Measurements from ENCODE around the gene ZCCHC2.

The ZCCHC2 gene

GRCh38 chr18:62571648-62572047 is 48.8 kb downstream of the ZCCHC2 start:
- TF ChIP-seq TARDBP (IDR thresholded peaks at IDR 0.05): no peak
- TF ChIP-seq PKNOX1 (IDR thresholded peaks at IDR 0.05): no peak
- no peak for TF ChIP-seq FOXA1 (IDR thresholded peaks at IDR 0.05)
- no peak for TF ChIP-seq ELF4 (IDR thresholded peaks at IDR 0.05)
- no peak for TF ChIP-seq SP1 (IDR thresholded peaks at IDR 0.05)
- TF ChIP-seq FOXM1 (IDR thresholded peaks at IDR 0.05; ENCODE audit: borderline replicate concordance): no peak
- TF ChIP-seq ZNF384 (IDR thresholded peaks at IDR 0.05): no peak
- TF ChIP-seq FOXK2 (IDR thresholded peaks at IDR 0.05): no peak
- TF ChIP-seq SUZ12 (IDR thresholded peaks at IDR 0.05): no peak
- no peak for TF ChIP-seq LEF1 (IDR thresholded peaks at IDR 0.05; ENCODE audit: borderline replicate concordance)
- no peak for TF ChIP-seq BHLHE40 (IDR thresholded peaks at IDR 0.05; ENCODE audit: borderline replicate concordance)
- no peak for TF ChIP-seq CTBP1 (IDR thresholded peaks at IDR 0.05; ENCODE audit: borderline replicate concordance)
- no peak for TF ChIP-seq L3MBTL2 (conservative IDR thresholded peaks at IDR 0.05)
- TF ChIP-seq HDGF (IDR thresholded peaks at IDR 0.05; ENCODE audit: borderline replicate concordance): no peak
- no peak for TF ChIP-seq ARNT (IDR thresholded peaks at IDR 0.05)
- no peak for TF ChIP-seq NFRKB (IDR thresholded peaks at IDR 0.05)
- ChIA-PET CTCF (no interaction called here), POLR2A (no interaction called here)
- no peak for DNase-seq (ENCODE audit: extremely low spot score)

- ChIA-PET CTCF (no interaction called here), POLR2A (no interaction called here)
- no peak for TF ChIP-seq SUZ12 (IDR thresholded peaks at IDR 0.05)
- no peak for TF ChIP-seq ZNF384 (IDR thresholded peaks at IDR 0.05)
- no peak for TF ChIP-seq FOXK2 (IDR thresholded peaks at IDR 0.05)
- no peak for TF ChIP-seq BHLHE40 (IDR thresholded peaks at IDR 0.05; ENCODE audit: borderline replicate concordance)
- TF ChIP-seq TARDBP (IDR thresholded peaks at IDR 0.05): no peak
- TF ChIP-seq FOXM1 (IDR thresholded peaks at IDR 0.05; ENCODE audit: borderline replicate concordance): no peak
- no peak for TF ChIP-seq CTBP1 (IDR thresholded peaks at IDR 0.05; ENCODE audit: borderline replicate concordance)
- TF ChIP-seq ELF4 (IDR thresholded peaks at IDR 0.05): no peak
- no peak for TF ChIP-seq SP1 (IDR thresholded peaks at IDR 0.05)
- TF ChIP-seq LEF1 (IDR thresholded peaks at IDR 0.05; ENCODE audit: borderline replicate concordance): no peak
- no peak for TF ChIP-seq FOXA1 (IDR thresholded peaks at IDR 0.05)
- TF ChIP-seq NFRKB (IDR thresholded peaks at IDR 0.05): no peak
- TF ChIP-seq HDGF (IDR thresholded peaks at IDR 0.05; ENCODE audit: borderline replicate concordance): no peak
- TF ChIP-seq ARNT (IDR thresholded peaks at IDR 0.05): no peak
- no peak for TF ChIP-seq PKNOX1 (IDR thresholded peaks at IDR 0.05)
- no peak for TF ChIP-seq L3MBTL2 (conservative IDR thresholded peaks at IDR 0.05)
- DNase-seq (ENCODE audit: extremely low spot score): no peak
These were observed 49.6 kb downstream of the ZCCHC2 start for GRCh38 chr18:62572456-62572855.

- CTCF ChIA-PET: no interaction called here
- POLR2A ChIA-PET: no interaction called here
- TF ChIP-seq FOXK2 (IDR thresholded peaks at IDR 0.05): no peak
- TF ChIP-seq LEF1 (IDR thresholded peaks at IDR 0.05; ENCODE audit: borderline replicate concordance): no peak
- TF ChIP-seq FOXA1 (IDR thresholded peaks at IDR 0.05): no peak
- TF ChIP-seq L3MBTL2 (conservative IDR thresholded peaks at IDR 0.05): no peak
- no peak for TF ChIP-seq CTBP1 (IDR thresholded peaks at IDR 0.05; ENCODE audit: borderline replicate concordance)
- no peak for TF ChIP-seq ZNF384 (IDR thresholded peaks at IDR 0.05)
- TF ChIP-seq TARDBP (IDR thresholded peaks at IDR 0.05): no peak
- TF ChIP-seq ARNT (IDR thresholded peaks at IDR 0.05): no peak
- TF ChIP-seq ELF4 (IDR thresholded peaks at IDR 0.05): no peak
- no peak for DNase-seq (ENCODE audit: extremely low spot score)
These were observed 52.0 kb downstream of the ZCCHC2 start for GRCh38 chr18:62574776-62575175.

GRCh38 chr18:62576271-62576670 is 53.4 kb downstream of the ZCCHC2 start:
- ChIA-PET CTCF (no interaction called here), POLR2A (no interaction called here)
- no peak for TF ChIP-seq TARDBP (IDR thresholded peaks at IDR 0.05)
- no peak for TF ChIP-seq FOXK2 (IDR thresholded peaks at IDR 0.05)
- no peak for TF ChIP-seq SUZ12 (IDR thresholded peaks at IDR 0.05)
- TF ChIP-seq SP1 (IDR thresholded peaks at IDR 0.05): no peak
- no peak for TF ChIP-seq HDGF (IDR thresholded peaks at IDR 0.05; ENCODE audit: borderline replicate concordance)
- TF ChIP-seq NFRKB (IDR thresholded peaks at IDR 0.05): no peak
- no peak for TF ChIP-seq BHLHE40 (IDR thresholded peaks at IDR 0.05; ENCODE audit: borderline replicate concordance)

GRCh38 chr18:62576845-62577512 is 54.2 kb downstream of the ZCCHC2 start:
- POLR2A ChIA-PET: no interaction called here
- CTCF ChIA-PET: no interaction called here
- no peak for DNase-seq (ENCODE audit: extremely low spot score)
- TF ChIP-seq LEF1 (IDR thresholded peaks at IDR 0.05; ENCODE audit: borderline replicate concordance) (no peak), ELF4 (IDR thresholded peaks at IDR 0.05) (no peak), BHLHE40 (IDR thresholded peaks at IDR 0.05; ENCODE audit: borderline replicate concordance) (no peak), SP1 (IDR thresholded peaks at IDR 0.05) (no peak), FOXM1 (IDR thresholded peaks at IDR 0.05; ENCODE audit: borderline replicate concordance) (no peak)

More at GRCh38 chr18:62576271-62576670, 53.4 kb downstream of the ZCCHC2 start:
- DNase-seq (ENCODE audit: extremely low spot score): no peak

- ChIA-PET CTCF (interaction anchor here (0.8 kb wide), 1 partner anchor 9 kb away, joined by 6 read pairs; no protein-coding TSS in a partner anchor), POLR2A (no interaction called here)
- DNase-seq (ENCODE audit: extremely low spot score): no peak
- TF ChIP-seq SP1 (IDR thresholded peaks at IDR 0.05) (no peak), ZNF384 (IDR thresholded peaks at IDR 0.05) (no peak), PKNOX1 (IDR thresholded peaks at IDR 0.05) (no peak), ARNT (IDR thresholded peaks at IDR 0.05) (no peak)
These were observed 54.9 kb downstream of the ZCCHC2 start for GRCh38 chr18:62577765-62578164.
